GM12878 (cell line): ENCODE data around the gene CTSH. TPM values are rescaled to one million over a fixed set of nuclear protein-coding genes. Genes with fewer than 3 reads are reported as not detected.

ENCODE experiments used
- ATAC-seq: fragments of 200-7000 bp; cut with Tn5 transposase; 3 replicates; pipeline ENCODE4 v1.9.1; 2020; ENCODE audit warnings: mild to moderate bottlenecking, moderate library complexity
- BruUV-seq: library from RNA; stranded (reverse); fragments of 400-500 nt; replicated peaks from 2 replicates; lab custom pipeline; 2021; lab: Mats Ljungman, UMichigan
- CTCF ChIA-PET: fragments of 300-600 bp; sonication (Branson Sonifier 250); formaldehyde crosslinking; extraction: SDS; loops from one replicate; lab custom pipeline; 2021; ENCODE audit warnings: inconsistent platforms; lab: Yijun Ruan, JAX
- POLR2A ChIA-PET: fragments of 350-600 bp; formaldehyde crosslinking; extraction: SDS; loops from one replicate; lab custom pipeline; 2021; ENCODE audit warnings: inconsistent platforms; lab: Charles Lee
- RAD21 ChIA-PET: fragments of 300-600 bp; sonication (Branson Sonifier 250); formaldehyde crosslinking; loops from one replicate; lab custom pipeline; 2023; ENCODE audit warnings: antibody characterized with exemption; ENCODE audit not compliant: unreplicated experiment; lab: Charles Lee
- SMC1A ChIA-PET: fragments of 300-600 bp; sonication (Branson Sonifier 250); formaldehyde crosslinking; loops from one replicate; lab custom pipeline; 2023; ENCODE audit not compliant: unreplicated experiment, uncharacterized antibody; lab: Charles Lee
- DNase-seq: peaks from one replicate; pipeline ENCODE4 v3.0.0-alpha.2; 2011; ENCODE audit warnings: low read depth, low spot score
- FAIRE-seq: peaks from 3 replicates; lab custom pipeline; 2011; peaks lifted over from hg19 to GRCh38; lab: Jason Lieb, UNC
- H2AFZ ChIP-seq: 2 replicates; pipeline ENCODE4 v1.6.0; 2011; ENCODE audit warnings: low read depth, low read length, control low read depth; ENCODE audit not compliant: control insufficient read depth
- H3K27ac ChIP-seq: 2 replicates; pipeline ENCODE4 v1.5.1; 2011; ENCODE audit warnings: control low read depth; ENCODE audit not compliant: control insufficient read depth, insufficient read depth
- H3K27me3 ChIP-seq, 2 experiments: replicated peaks in 1 of 2; 2 replicates each; pipeline versions ENCODE4 v1.6.0 to v1.6.1; 2011; ENCODE audit warnings: low read length in 1 of 2; ENCODE audit not compliant: control insufficient read depth in 2 of 2, insufficient read depth in 2 of 2
- H3K36me3 ChIP-seq, 2 experiments: 2 replicates each; pipeline ENCODE4 v1.5.1; 2011; ENCODE audit warnings: low read length in 1 of 2; ENCODE audit not compliant: control insufficient read depth in 2 of 2, insufficient read depth in 2 of 2
- H3K4me1 ChIP-seq: 2 replicates; pipeline ENCODE4 v1.6.1; 2011; ENCODE audit warnings: mild to moderate bottlenecking, low read length, moderate library complexity, mixed read lengths; ENCODE audit not compliant: control insufficient read depth, insufficient read depth
- H3K4me2 ChIP-seq: 2 replicates; pipeline ENCODE4 v1.6.0; 2011; ENCODE audit warnings: control low read depth; ENCODE audit not compliant: control insufficient read depth, insufficient read depth
- H3K4me3 ChIP-seq: fragments of 200-600 bp; sonication (generic); 2 replicates; pipeline ENCODE4 v1.5.1; 2016
- H3K79me2 ChIP-seq: 2 replicates; pipeline ENCODE4 v1.6.0; 2011; ENCODE audit warnings: low read length; ENCODE audit not compliant: control insufficient read depth, insufficient read depth
- H3K9ac ChIP-seq: 2 replicates; pipeline ENCODE4 v1.8.0; 2011; ENCODE audit warnings: low read length, control low read depth, mixed read lengths; ENCODE audit not compliant: control insufficient read depth, insufficient read depth
- H3K9me3 ChIP-seq: replicated peaks from 3 replicates; pipeline ENCODE4 v1.5.1; 2011; ENCODE audit warnings: mild to moderate bottlenecking, low read length; ENCODE audit not compliant: control insufficient read depth, insufficient read depth
- H4K20me1 ChIP-seq: 2 replicates; pipeline ENCODE4 v1.6.0; 2011; ENCODE audit not compliant: control insufficient read depth, insufficient read depth
- CREB1 ChIP-seq: IDR thresholded peaks from 2 replicates; pipeline ENCODE4 v1.6.1; 2012; ENCODE audit warnings: low read depth, mild to moderate bottlenecking, inconsistent platforms
- PAX8 ChIP-seq: fragments of 450-650 bp; IDR thresholded peaks from 2 replicates; pipeline ENCODE4 v1.6.1; 2017; ENCODE audit warnings: mild to moderate bottlenecking, moderate library complexity
- POU2F2 ChIP-seq: IDR thresholded peaks from 3 replicates; pipeline ENCODE4 v1.6.1; 2011; ENCODE audit warnings: low read depth, mild to moderate bottlenecking, low read length, borderline replicate concordance
- RAD21 ChIP-seq: IDR thresholded peaks from 2 replicates; pipeline ENCODE4 v1.6.1; 2011; ENCODE audit warnings: mild to moderate bottlenecking, low read depth, low read length, moderate library complexity; ENCODE audit not compliant: insufficient read depth
- SMARCA5 ChIP-seq: fragments of 450-650 bp; IDR thresholded peaks from 2 replicates; pipeline ENCODE4 v1.6.1; 2017; ENCODE audit warnings: mild to moderate bottlenecking
- ZNF384 ChIP-seq: IDR thresholded peaks from 2 replicates; pipeline ENCODE4 v1.6.1; 2012; ENCODE audit warnings: low read depth, mild to moderate bottlenecking, low read length, improper control_type of control experiment, borderline replicate concordance
- WGBS: methylation state at CpG from one replicate; pipeline ENCODE4 v1.1.6; 2016; ENCODE audit warnings: low lambda C conversion rate; ENCODE audit not compliant: insufficient replicate concordance, insufficient coverage; ENCODE audit errors: missing lambda C conversion rate; 5-methylcytosine and 5-hydroxymethylcytosine counted together
- in situ Hi-C: fragments of 300-500 bp; cut with MboI; formaldehyde crosslinking; loops from 9 replicates; pipeline ENCODE4 v1.14.3; 2018; ENCODE audit warnings: mixed read lengths
- intact Hi-C: fragments of 100-400 bp; cut with micrococcal nuclease; formaldehyde crosslinking; loops from one replicate; pipeline ENCODE4 v1.14.2; 2022; ENCODE audit not compliant: unreplicated experiment
- polyA plus RNA-seq, 11 experiments: library from polyadenylated mRNA; depleted of rRNA in 4 of 11; unstranded in 6 of 11; stranded (reverse) in 5 of 11; fragments of >200 nt; fragmentation: Nextera tagmentation in 4 of 11; fragmentation: Illumina TruSeq in 1 of 11; extraction: Ambion mirVana in 4 of 11; extraction: Trizol in 1 of 11; gene quantifications; 1 replicate in 1 of 11; 2 replicates in 10 of 11; pipeline versions ENCODE4 v1.2.1 to v1.2.3, GENCODE V29; 2011 to 2016; ENCODE audit warnings: inconsistent platforms in 2 of 11, missing spikeins in 2 of 11, low read depth in 1 of 11
- total RNA-seq, 4 experiments: library from RNA; depleted of rRNA in 3 of 4; stranded (reverse); fragments of >200 nt in 3 of 4; fragmentation: Illumina TruSeq in 1 of 4; extraction: Trizol in 1 of 4; gene quantifications; 2 replicates each; pipeline versions ENCODE4 v1.2.1 to v1.2.3, GENCODE V29; 2013 to 2021
- TF ChIP-seq, protein P1 (sequence below): IDR thresholded peaks from 2 replicates; pipeline ENCODE4 v1.6.1; 2012; ENCODE audit warnings: improper control_type of control experiment, low read depth, low read length; ENCODE audit not compliant: insufficient replicate concordance
- TF ChIP-seq, protein P2 (sequence below): fragments of 450-650 bp; IDR thresholded peaks from 2 replicates; pipeline ENCODE4 v1.6.1; 2018; ENCODE audit warnings: borderline replicate concordance, mild to moderate bottlenecking; ENCODE audit not compliant: partially characterized antibody
- TF ChIP-seq, protein P3 (sequence below): fragments of 450-650 bp; conservative IDR thresholded peaks from 2 replicates; pipeline ENCODE4 v1.6.1; 2017; ENCODE audit warnings: mild to moderate bottlenecking, moderate library complexity
- TF ChIP-seq, protein P4 (sequence below): fragments of 450-650 bp; IDR thresholded peaks from 2 replicates; pipeline ENCODE4 v1.6.1; 2017; ENCODE audit warnings: borderline replicate concordance

The CTSH gene
- total and polyA plus RNA-seq, 10 of the 15 experiments (the other 5 are each of a cell fraction or from before 2014, with no cell fraction given): 30.2 to 1,212 (median 519) TPM

DNA sequence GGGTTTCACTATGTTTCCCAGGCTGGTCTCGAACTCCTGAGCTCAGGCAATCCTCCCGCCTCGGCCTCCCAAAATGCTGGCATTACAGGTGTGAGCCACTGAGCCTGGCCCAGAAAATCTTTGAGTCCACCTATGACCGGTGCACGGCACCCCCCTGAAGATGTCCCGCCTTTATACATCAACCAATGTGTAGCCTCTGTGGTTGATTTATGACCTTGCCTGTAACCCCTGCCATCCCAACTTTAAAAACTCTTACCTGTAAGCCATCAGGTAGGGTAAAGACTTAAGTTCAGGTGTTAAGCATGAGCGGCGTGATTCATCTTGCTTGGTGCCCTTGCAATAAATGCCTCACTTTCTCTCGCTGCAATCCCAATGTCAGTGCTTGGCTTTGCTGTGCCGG lies 14.5 kb upstream of the CTSH start:
- H3K9me3 ChIP-seq: no peaks in the 10 kb centered on the region
- 93% methylated on average over 10 of the region's 10 CpGs for WGBS
- ChIA-PET RAD21 (no interaction called here), CTCF (interaction anchor here (0.7 to 1.3 kb wide), 2 partner anchors 20 to 54 kb away, joined by 3 to 6 read pairs; no protein-coding TSS in a partner anchor), POLR2A (interaction anchor here (0.5 kb wide), 1 partner anchor 39 kb away, joined by 4 read pairs; no protein-coding TSS in a partner anchor), SMC1A (interaction anchor here (0.8 to 1.8 kb wide), 3 partner anchors 11 to 225 kb away, joined by 3 read pairs; no protein-coding TSS in a partner anchor)
- ATAC-seq (no peak), DNase-seq (no peak), FAIRE-seq (no peak)
- H3K27ac ChIP-seq: no peak overlapping the region
- no peak overlapping the region for H3K4me3 ChIP-seq
- H3K36me3 ChIP-seq: no peaks in the 10 kb centered on the region
- no peaks in the 10 kb centered on the region for H3K27me3 ChIP-seq
- no TSS peak for BruUV-seq
- no peak overlapping the region for H2AFZ ChIP-seq
- no peaks in the 10 kb centered on the region for H3K4me1 ChIP-seq
- in situ Hi-C loops (no loop called here), intact Hi-C loops (no loop called here)
- no peaks in the 10 kb centered on the region for H4K20me1 ChIP-seq
- H3K9ac ChIP-seq: no peak overlapping the region
- H3K4me2 ChIP-seq: no peak overlapping the region
- no peaks in the 10 kb centered on the region for H3K79me2 ChIP-seq
- TF ChIP-seq RAD21 (no peak), PAX8 (no peak), CREB1 (no peak), ZNF384 (no peak), POU2F2 (no peak), SMARCA5 (no peak)
- TF ChIP-seq, protein P1, sequence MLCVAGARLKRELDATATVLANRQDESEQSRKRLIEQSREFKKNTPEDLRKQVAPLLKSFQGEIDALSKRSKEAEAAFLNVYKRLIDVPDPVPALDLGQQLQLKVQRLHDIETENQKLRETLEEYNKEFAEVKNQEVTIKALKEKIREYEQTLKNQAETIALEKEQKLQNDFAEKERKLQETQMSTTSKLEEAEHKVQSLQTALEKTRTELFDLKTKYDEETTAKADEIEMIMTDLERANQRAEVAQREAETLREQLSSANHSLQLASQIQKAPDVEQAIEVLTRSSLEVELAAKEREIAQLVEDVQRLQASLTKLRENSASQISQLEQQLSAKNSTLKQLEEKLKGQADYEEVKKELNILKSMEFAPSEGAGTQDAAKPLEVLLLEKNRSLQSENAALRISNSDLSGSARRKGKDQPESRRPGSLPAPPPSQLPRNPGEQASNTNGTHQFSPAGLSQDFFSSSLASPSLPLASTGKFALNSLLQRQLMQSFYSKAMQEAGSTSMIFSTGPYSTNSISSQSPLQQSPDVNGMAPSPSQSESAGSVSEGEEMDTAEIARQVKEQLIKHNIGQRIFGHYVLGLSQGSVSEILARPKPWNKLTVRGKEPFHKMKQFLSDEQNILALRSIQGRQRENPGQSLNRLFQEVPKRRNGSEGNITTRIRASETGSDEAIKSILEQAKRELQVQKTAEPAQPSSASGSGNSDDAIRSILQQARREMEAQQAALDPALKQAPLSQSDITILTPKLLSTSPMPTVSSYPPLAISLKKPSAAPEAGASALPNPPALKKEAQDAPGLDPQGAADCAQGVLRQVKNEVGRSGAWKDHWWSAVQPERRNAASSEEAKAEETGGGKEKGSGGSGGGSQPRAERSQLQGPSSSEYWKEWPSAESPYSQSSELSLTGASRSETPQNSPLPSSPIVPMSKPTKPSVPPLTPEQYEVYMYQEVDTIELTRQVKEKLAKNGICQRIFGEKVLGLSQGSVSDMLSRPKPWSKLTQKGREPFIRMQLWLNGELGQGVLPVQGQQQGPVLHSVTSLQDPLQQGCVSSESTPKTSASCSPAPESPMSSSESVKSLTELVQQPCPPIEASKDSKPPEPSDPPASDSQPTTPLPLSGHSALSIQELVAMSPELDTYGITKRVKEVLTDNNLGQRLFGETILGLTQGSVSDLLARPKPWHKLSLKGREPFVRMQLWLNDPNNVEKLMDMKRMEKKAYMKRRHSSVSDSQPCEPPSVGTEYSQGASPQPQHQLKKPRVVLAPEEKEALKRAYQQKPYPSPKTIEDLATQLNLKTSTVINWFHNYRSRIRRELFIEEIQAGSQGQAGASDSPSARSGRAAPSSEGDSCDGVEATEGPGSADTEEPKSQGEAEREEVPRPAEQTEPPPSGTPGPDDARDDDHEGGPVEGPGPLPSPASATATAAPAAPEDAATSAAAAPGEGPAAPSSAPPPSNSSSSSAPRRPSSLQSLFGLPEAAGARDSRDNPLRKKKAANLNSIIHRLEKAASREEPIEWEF: no peak
- TF ChIP-seq, protein P2, sequence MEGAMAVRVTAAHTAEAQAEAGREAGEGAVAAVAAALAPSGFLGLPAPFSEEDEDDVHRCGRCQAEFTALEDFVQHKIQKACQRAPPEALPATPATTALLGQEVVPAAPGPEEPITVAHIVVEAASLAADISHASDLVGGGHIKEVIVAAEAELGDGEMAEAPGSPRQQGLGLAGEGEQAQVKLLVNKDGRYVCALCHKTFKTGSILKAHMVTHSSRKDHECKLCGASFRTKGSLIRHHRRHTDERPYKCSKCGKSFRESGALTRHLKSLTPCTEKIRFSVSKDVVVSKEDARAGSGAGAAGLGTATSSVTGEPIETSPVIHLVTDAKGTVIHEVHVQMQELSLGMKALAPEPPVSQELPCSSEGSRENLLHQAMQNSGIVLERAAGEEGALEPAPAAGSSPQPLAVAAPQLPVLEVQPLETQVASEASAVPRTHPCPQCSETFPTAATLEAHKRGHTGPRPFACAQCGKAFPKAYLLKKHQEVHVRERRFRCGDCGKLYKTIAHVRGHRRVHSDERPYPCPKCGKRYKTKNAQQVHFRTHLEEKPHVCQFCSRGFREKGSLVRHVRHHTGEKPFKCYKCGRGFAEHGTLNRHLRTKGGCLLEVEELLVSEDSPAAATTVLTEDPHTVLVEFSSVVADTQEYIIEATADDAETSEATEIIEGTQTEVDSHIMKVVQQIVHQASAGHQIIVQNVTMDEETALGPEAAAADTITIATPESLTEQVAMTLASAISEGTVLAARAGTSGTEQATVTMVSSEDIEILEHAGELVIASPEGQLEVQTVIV: no peak
- TF ChIP-seq, protein P3, sequence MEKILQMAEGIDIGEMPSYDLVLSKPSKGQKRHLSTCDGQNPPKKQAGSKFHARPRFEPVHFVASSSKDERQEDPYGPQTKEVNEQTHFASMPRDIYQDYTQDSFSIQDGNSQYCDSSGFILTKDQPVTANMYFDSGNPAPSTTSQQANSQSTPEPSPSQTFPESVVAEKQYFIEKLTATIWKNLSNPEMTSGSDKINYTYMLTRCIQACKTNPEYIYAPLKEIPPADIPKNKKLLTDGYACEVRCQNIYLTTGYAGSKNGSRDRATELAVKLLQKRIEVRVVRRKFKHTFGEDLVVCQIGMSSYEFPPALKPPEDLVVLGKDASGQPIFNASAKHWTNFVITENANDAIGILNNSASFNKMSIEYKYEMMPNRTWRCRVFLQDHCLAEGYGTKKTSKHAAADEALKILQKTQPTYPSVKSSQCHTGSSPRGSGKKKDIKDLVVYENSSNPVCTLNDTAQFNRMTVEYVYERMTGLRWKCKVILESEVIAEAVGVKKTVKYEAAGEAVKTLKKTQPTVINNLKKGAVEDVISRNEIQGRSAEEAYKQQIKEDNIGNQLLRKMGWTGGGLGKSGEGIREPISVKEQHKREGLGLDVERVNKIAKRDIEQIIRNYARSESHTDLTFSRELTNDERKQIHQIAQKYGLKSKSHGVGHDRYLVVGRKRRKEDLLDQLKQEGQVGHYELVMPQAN: no peak
- TF ChIP-seq, protein P4, sequence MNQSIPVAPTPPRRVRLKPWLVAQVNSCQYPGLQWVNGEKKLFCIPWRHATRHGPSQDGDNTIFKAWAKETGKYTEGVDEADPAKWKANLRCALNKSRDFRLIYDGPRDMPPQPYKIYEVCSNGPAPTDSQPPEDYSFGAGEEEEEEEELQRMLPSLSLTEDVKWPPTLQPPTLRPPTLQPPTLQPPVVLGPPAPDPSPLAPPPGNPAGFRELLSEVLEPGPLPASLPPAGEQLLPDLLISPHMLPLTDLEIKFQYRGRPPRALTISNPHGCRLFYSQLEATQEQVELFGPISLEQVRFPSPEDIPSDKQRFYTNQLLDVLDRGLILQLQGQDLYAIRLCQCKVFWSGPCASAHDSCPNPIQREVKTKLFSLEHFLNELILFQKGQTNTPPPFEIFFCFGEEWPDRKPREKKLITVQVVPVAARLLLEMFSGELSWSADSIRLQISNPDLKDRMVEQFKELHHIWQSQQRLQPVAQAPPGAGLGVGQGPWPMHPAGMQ: no peak
